Ecto neural progenitor cell (in vitro differentiated cells): ENCODE measurements around the gene APEX1.
"Not testable (repeated sequence)": the region's sequence is repeated elsewhere in the genome, so short reads cannot be mapped to it uniquely, and the experiment has no call there.

Experiments
- DNase-seq: peaks from one replicate; pipeline ENCODE4 v3.0.0-alpha.2; 2018; ENCODE audit warnings: low spot score

APEX1 gene

GRCh38 chr14:20472536-20473169 is 17.6 kb downstream of the APEX1 start:
- DNase-seq, result no peak

GRCh38 chr14:20476776-20477175 is 21.8 kb downstream of the APEX1 start:
- no peak for DNase-seq

GRCh38 chr14:20477211-20477876 is 22.3 kb downstream of the APEX1 start:
- no peak for DNase-seq

GRCh38 chr14:20478894-20479293 is 23.9 kb downstream of the APEX1 start:
- no peak for DNase-seq

GRCh38 chr14:20482382-20482781 is 27.4 kb downstream of the APEX1 start:
- no peak for DNase-seq

- DNase-seq, result no peak
These were observed 30.9 kb downstream of the APEX1 start for GRCh38 chr14:20485900-20486299.

- DNase-seq, result no peak
These were observed 31.8 kb downstream of the APEX1 start for GRCh38 chr14:20486684-20487395.

- DNase-seq, result no peak
These were observed 32.3 kb downstream of the APEX1 start for GRCh38 chr14:20487396-20487725.

GRCh38 chr14:20489093-20489994 is 34.3 kb downstream of the APEX1 start:
- no peak for DNase-seq

- no peak for DNase-seq
These were observed 35.5 kb downstream of the APEX1 start for GRCh38 chr14:20490563-20490962.

- no peak for DNase-seq
These were observed 37.5 kb downstream of the APEX1 start for GRCh38 chr14:20492486-20492885.

- no peak for DNase-seq
These were observed 38.6 kb downstream of the APEX1 start for GRCh38 chr14:20493634-20494033.

- DNase-seq, result no peak
These were observed 40.1 kb downstream of the APEX1 start for GRCh38 chr14:20494935-20495766.

- no peak for DNase-seq
These were observed 43.6 kb downstream of the APEX1 start for GRCh38 chr14:20498622-20499021.

- no peak for DNase-seq
These were observed 44.1 kb downstream of the APEX1 start for GRCh38 chr14:20499108-20499507.

- DNase-seq, result no peak
These were observed 44.9 kb downstream of the APEX1 start for GRCh38 chr14:20499881-20500280.

- DNase-seq, result no peak
These were observed 46.3 kb downstream of the APEX1 start for GRCh38 chr14:20501346-20501745.

- DNase-seq, result no peak
These were observed 48.9 kb downstream of the APEX1 start for GRCh38 chr14:20503898-20504297.

- not testable (repeated sequence) for DNase-seq
These were observed 51.2 kb downstream of the APEX1 start for GRCh38 chr14:20506276-20506675.

GRCh38 chr14:20506752-20507151 is 51.7 kb downstream of the APEX1 start:
- not testable (repeated sequence) for DNase-seq
